H1 (cell line): ENCODE results near the gene OGFR. TPM values are rescaled to one million over a fixed set of nuclear protein-coding genes. Genes with fewer than 3 reads are reported as not detected.

ENCODE experiments used
- JUND ChIP-seq: IDR thresholded peaks from 2 replicates; pipeline ENCODE4 v1.6.1; 2011; ENCODE audit warnings: mild to moderate bottlenecking, improper control_type of control experiment, low read length
- KDM4A ChIP-seq: IDR thresholded peaks from one replicate; pipeline ENCODE4 v1.7.1; 2012; ENCODE audit warnings: low read depth, mild to moderate bottlenecking, moderate library complexity, low read length, inconsistent platforms; ENCODE audit not compliant: severe bottlenecking
- SIN3A ChIP-seq, 2 experiments: IDR thresholded peaks in 1 of 2; conservative IDR thresholded peaks in 1 of 2; 2 replicates each; pipeline ENCODE4 v1.6.1; 2011 to 2012; ENCODE audit warnings: low read length in 2 of 2, improper control_type of control experiment in 1 of 2, low read depth in 1 of 2, mild to moderate bottlenecking in 1 of 2
- polyA plus RNA-seq, 7 experiments: library from polyadenylated mRNA; depleted of rRNA in 3 of 7; stranded (reverse) in 5 of 7; unstranded in 2 of 7; fragments of >200 nt in 5 of 7; fragments of 200-250 nt in 2 of 7; gene quantifications; 1 replicate in 5 of 7; 2 replicates in 1 of 7; 4 replicates in 1 of 7; pipeline versions ENCODE4 v1.2.1 to v1.2.3, GENCODE V29; 2011 to 2013; ENCODE audit warnings: missing spikeins in 2 of 7, mixed read lengths in 2 of 7
- total RNA-seq: library from RNA; stranded (reverse); fragmentation: NEBNext Ultra II Directional; extraction: Animal tissue kit (Norgen Biotek cat#: 25700); gene quantifications from 2 replicates; pipeline ENCODE4 v1.2.1, GENCODE V29; 2021
- TF ChIP-seq, protein P1 (sequence below): fragments of 300-600 bp; sonication (generic); IDR thresholded peaks from 2 replicates; pipeline ENCODE4 v1.7.1; 2012; ENCODE audit warnings: low read length, moderate library complexity, mild to moderate bottlenecking, inconsistent platforms; ENCODE audit not compliant: insufficient replicate concordance
- TF ChIP-seq, protein P2 (sequence below), 3 experiments: IDR thresholded peaks; 1 replicate in 2 of 3; 2 replicates in 1 of 3; pipeline versions ENCODE4 v1.5.1 to v1.6.1; 2011; ENCODE audit warnings: low read length in 3 of 3, mild to moderate bottlenecking in 3 of 3, inconsistent platforms in 2 of 3, low read depth in 1 of 3, moderate library complexity in 1 of 3; ENCODE audit not compliant: insufficient read depth in 1 of 3; ENCODE audit errors: control extremely low read depth in 1 of 3

The OGFR gene
- total and polyA plus RNA-seq, 2 of the 8 experiments (the other 6 are each of a cell fraction or from before 2014, with no cell fraction given) = 13.9 to 25.1 TPM

DNA sequence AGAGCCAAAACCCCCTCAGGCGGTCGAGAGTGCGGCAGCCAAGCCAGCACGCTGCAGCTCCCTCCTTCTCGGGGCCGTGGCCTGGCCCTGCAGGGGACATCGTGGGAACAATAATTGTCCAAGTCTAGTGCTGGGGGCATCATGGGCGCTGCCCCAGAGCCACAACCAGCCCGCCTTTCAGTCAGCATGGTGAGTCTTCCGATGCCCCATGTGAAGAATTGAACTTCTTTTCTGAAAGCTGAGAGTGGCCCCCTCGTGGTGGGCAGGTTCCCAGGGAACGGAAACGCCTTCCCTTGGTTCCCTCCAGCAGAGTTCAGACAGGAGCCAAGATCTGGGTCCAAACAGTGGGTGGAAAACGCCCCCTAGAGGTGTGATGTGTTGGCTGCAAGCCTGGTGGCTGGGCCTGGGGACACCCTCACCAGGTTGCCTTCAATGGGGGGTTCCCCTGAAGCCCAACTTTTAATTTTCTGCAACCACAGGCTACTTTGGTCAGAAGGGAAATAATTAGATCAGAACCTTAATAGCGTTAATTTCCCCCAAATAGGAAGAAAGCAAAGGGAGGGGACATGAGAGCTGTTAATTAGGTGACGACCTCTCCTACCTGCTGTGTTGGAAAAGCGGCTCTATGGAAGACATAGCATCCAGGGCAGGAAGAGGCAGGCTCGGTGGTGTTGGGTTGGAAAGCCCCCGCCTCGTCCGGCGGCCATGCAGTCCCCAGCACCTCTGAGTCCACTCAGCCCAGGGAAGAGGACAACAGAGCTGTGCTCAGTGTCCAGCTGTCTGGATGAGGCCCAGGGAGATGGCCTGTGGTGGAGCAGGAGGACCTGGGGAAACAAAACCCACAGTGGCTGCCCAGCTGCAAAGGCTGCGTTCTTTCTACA lies 13.1 kb upstream of the OGFR start (continued):
- TF ChIP-seq, protein P1, sequence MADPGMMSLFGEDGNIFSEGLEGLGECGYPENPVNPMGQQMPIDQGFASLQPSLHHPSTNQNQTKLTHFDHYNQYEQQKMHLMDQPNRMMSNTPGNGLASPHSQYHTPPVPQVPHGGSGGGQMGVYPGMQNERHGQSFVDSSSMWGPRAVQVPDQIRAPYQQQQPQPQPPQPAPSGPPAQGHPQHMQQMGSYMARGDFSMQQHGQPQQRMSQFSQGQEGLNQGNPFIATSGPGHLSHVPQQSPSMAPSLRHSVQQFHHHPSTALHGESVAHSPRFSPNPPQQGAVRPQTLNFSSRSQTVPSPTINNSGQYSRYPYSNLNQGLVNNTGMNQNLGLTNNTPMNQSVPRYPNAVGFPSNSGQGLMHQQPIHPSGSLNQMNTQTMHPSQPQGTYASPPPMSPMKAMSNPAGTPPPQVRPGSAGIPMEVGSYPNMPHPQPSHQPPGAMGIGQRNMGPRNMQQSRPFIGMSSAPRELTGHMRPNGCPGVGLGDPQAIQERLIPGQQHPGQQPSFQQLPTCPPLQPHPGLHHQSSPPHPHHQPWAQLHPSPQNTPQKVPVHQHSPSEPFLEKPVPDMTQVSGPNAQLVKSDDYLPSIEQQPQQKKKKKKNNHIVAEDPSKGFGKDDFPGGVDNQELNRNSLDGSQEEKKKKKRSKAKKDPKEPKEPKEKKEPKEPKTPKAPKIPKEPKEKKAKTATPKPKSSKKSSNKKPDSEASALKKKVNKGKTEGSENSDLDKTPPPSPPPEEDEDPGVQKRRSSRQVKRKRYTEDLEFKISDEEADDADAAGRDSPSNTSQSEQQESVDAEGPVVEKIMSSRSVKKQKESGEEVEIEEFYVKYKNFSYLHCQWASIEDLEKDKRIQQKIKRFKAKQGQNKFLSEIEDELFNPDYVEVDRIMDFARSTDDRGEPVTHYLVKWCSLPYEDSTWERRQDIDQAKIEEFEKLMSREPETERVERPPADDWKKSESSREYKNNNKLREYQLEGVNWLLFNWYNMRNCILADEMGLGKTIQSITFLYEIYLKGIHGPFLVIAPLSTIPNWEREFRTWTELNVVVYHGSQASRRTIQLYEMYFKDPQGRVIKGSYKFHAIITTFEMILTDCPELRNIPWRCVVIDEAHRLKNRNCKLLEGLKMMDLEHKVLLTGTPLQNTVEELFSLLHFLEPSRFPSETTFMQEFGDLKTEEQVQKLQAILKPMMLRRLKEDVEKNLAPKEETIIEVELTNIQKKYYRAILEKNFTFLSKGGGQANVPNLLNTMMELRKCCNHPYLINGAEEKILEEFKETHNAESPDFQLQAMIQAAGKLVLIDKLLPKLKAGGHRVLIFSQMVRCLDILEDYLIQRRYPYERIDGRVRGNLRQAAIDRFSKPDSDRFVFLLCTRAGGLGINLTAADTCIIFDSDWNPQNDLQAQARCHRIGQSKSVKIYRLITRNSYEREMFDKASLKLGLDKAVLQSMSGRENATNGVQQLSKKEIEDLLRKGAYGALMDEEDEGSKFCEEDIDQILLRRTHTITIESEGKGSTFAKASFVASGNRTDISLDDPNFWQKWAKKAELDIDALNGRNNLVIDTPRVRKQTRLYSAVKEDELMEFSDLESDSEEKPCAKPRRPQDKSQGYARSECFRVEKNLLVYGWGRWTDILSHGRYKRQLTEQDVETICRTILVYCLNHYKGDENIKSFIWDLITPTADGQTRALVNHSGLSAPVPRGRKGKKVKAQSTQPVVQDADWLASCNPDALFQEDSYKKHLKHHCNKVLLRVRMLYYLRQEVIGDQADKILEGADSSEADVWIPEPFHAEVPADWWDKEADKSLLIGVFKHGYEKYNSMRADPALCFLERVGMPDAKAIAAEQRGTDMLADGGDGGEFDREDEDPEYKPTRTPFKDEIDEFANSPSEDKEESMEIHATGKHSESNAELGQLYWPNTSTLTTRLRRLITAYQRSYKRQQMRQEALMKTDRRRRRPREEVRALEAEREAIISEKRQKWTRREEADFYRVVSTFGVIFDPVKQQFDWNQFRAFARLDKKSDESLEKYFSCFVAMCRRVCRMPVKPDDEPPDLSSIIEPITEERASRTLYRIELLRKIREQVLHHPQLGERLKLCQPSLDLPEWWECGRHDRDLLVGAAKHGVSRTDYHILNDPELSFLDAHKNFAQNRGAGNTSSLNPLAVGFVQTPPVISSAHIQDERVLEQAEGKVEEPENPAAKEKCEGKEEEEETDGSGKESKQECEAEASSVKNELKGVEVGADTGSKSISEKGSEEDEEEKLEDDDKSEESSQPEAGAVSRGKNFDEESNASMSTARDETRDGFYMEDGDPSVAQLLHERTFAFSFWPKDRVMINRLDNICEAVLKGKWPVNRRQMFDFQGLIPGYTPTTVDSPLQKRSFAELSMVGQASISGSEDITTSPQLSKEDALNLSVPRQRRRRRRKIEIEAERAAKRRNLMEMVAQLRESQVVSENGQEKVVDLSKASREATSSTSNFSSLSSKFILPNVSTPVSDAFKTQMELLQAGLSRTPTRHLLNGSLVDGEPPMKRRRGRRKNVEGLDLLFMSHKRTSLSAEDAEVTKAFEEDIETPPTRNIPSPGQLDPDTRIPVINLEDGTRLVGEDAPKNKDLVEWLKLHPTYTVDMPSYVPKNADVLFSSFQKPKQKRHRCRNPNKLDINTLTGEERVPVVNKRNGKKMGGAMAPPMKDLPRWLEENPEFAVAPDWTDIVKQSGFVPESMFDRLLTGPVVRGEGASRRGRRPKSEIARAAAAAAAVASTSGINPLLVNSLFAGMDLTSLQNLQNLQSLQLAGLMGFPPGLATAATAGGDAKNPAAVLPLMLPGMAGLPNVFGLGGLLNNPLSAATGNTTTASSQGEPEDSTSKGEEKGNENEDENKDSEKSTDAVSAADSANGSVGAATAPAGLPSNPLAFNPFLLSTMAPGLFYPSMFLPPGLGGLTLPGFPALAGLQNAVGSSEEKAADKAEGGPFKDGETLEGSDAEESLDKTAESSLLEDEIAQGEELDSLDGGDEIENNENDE = no peak
- 0 out of 2 replicates have a peak, but pooled peaks have one; percentile 50 for TF ChIP-seq JUND
- peak in 1 of 2 experiments; percentile 83; a peak in 2 of 4 replicates for TF ChIP-seq SIN3A (conservative IDR thresholded peaks at IDR 0.05 in 1 of 2, IDR thresholded peaks at IDR 0.05 in 1 of 2; ENCODE audit: low read depth in 1 of 2, low read length in 2 of 2)
- TF ChIP-seq, protein P2, sequence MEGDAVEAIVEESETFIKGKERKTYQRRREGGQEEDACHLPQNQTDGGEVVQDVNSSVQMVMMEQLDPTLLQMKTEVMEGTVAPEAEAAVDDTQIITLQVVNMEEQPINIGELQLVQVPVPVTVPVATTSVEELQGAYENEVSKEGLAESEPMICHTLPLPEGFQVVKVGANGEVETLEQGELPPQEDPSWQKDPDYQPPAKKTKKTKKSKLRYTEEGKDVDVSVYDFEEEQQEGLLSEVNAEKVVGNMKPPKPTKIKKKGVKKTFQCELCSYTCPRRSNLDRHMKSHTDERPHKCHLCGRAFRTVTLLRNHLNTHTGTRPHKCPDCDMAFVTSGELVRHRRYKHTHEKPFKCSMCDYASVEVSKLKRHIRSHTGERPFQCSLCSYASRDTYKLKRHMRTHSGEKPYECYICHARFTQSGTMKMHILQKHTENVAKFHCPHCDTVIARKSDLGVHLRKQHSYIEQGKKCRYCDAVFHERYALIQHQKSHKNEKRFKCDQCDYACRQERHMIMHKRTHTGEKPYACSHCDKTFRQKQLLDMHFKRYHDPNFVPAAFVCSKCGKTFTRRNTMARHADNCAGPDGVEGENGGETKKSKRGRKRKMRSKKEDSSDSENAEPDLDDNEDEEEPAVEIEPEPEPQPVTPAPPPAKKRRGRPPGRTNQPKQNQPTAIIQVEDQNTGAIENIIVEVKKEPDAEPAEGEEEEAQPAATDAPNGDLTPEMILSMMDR (IDR thresholded peaks at IDR 0.05; ENCODE audit: control extremely low read depth in 1 of 3, insufficient read depth in 1 of 3, low read depth in 1 of 3, low read length in 3 of 3) = peak; percentile 87 to 99 (median 99)
- peak; percentile 52 for TF ChIP-seq KDM4A
